Neural progenitor cell (in vitro differentiated cells): ENCODE measurements around the gene TMEM37. TPM values are rescaled to one million over a fixed set of nuclear protein-coding genes. Genes with fewer than 3 reads are reported as not detected.

Experiments
- DNase-seq: peaks from one replicate; pipeline ENCODE4 v3.0.0-alpha.2; 2016; ENCODE audit warnings: low spot score
- H2AFZ ChIP-seq: fragments of 200-600 bp; sonication (generic); replicated peaks from 2 replicates; pipeline ENCODE4 v1.6.1; 2016; ENCODE audit warnings: antibody characterized with exemption
- H3F3A ChIP-seq: fragments of 200-600 bp; sonication (generic); 2 replicates; pipeline ENCODE4 v1.6.1; 2016; ENCODE audit warnings: antibody characterized with exemption, low read depth
- H3K27ac ChIP-seq: fragments of 200-600 bp; sonication (generic); 2 replicates; pipeline ENCODE4 v1.5.1; 2016; ENCODE audit warnings: mild to moderate bottlenecking
- H3K27me3 ChIP-seq: fragments of 200-600 bp; sonication (generic); 2 replicates; pipeline ENCODE4 v1.6.1; 2016; ENCODE audit warnings: mild to moderate bottlenecking, moderate library complexity
- H3K36me3 ChIP-seq: fragments of 200-600 bp; sonication (generic); 2 replicates; pipeline ENCODE4 v1.5.1; 2016
- H3K4me1 ChIP-seq: fragments of 200-600 bp; sonication (generic); 2 replicates; pipeline ENCODE4 v1.6.1; 2016; ENCODE audit warnings: mixed run types
- H3K4me2 ChIP-seq: fragments of 200-600 bp; sonication (generic); 2 replicates; pipeline ENCODE4 v1.6.1; 2016
- H3K4me3 ChIP-seq: fragments of 200-600 bp; sonication (generic); 2 replicates; pipeline ENCODE4 v1.5.1; 2016
- H3K79me2 ChIP-seq: fragments of 200-600 bp; sonication (generic); 2 replicates; pipeline ENCODE4 v1.6.1; 2016; ENCODE audit warnings: low read depth
- H3K9ac ChIP-seq: fragments of 200-600 bp; sonication (generic); 2 replicates; pipeline ENCODE4 v1.6.1; 2016
- H3K9me3 ChIP-seq: fragments of 200-600 bp; sonication (generic); 2 replicates; pipeline ENCODE4 v1.5.1; 2016; ENCODE audit warnings: low read depth
- H4K20me1 ChIP-seq: fragments of 200-600 bp; sonication (generic); 2 replicates; pipeline ENCODE4 v1.6.1; 2016; ENCODE audit warnings: low read depth
- H3K27ac Mint-ChIP-seq: 3 replicates; pipeline ENCODE4 v1.8.0; 2021; ENCODE audit warnings: mixed read lengths
- H3K27me3 Mint-ChIP-seq: 2 replicates; pipeline ENCODE4 v1.8.0; 2022; ENCODE audit warnings: low read depth, mild to moderate bottlenecking, inconsistent platforms, moderate library complexity, mixed read lengths; ENCODE audit not compliant: insufficient read depth
- H3K36me3 Mint-ChIP-seq: 3 replicates; pipeline ENCODE4 v1.8.0; 2021; ENCODE audit warnings: mixed read lengths
- H3K4me1 Mint-ChIP-seq: 3 replicates; pipeline ENCODE4 v1.8.0; 2021; ENCODE audit warnings: mixed read lengths
- H3K4me3 Mint-ChIP-seq: 3 replicates; pipeline ENCODE4 v1.8.0; 2021; ENCODE audit warnings: mild to moderate bottlenecking, moderate library complexity, mixed read lengths
- H3K9me3 Mint-ChIP-seq: 3 replicates; pipeline ENCODE4 v1.8.0; 2020; ENCODE audit warnings: mixed read lengths
- CTCF ChIP-seq: fragments of 200-600 bp; sonication (generic); IDR thresholded peaks from 2 replicates; pipeline ENCODE4 v1.5.1; 2017; ENCODE audit warnings: antibody characterized with exemption, mild to moderate bottlenecking
- EZH2 ChIP-seq: fragments of 200-600 bp; sonication (generic); IDR thresholded peaks from 2 replicates; pipeline ENCODE4 v1.6.1; 2017; ENCODE audit warnings: antibody characterized with exemption, mild to moderate bottlenecking, moderate library complexity
- EZH2phosphoT487 ChIP-seq: fragments of 200-600 bp; sonication (generic); IDR thresholded peaks from 2 replicates; pipeline ENCODE4 v1.6.1; 2017; ENCODE audit warnings: antibody characterized with exemption
- total RNA-seq: library from RNA; depleted of rRNA; stranded (reverse); fragments of >200 nt; gene quantifications from 2 replicates; pipeline ENCODE4 v1.2.3, GENCODE V29; 2015; ENCODE audit warnings: low replicate concordance

TMEM37 gene
- total RNA-seq, 1 donor from 2014 or later, result 1.0 TPM

- Mint-ChIP-seq H3K27me3 (peaks cover 9% of the 10 kb centered on the region), H3K9me3 (no peaks in the 10 kb centered on the region), H3K27ac (peak overlapping the region; percentile 24), H3K4me1 (peaks cover 23% of the 10 kb centered on the region), H3K4me3 (no peak overlapping the region), H3K36me3 (no peaks in the 10 kb centered on the region)
- Histone ChIP-seq H4K20me1 (no peaks in the 10 kb centered on the region), H3K79me2 (no peaks in the 10 kb centered on the region), H3K27me3 (no peaks in the 10 kb centered on the region), H3K27ac (no peak overlapping the region), H3F3A (no peaks in the 10 kb centered on the region), H3K9ac (no peak overlapping the region), H2AFZ (peak overlapping the region; percentile 64), H3K4me2 (peak overlapping the region; percentile 45), H3K36me3 (no peaks in the 10 kb centered on the region), H3K4me3 (no peak overlapping the region), H3K4me1 (peaks cover 12% of the 10 kb centered on the region), H3K9me3 (no peaks in the 10 kb centered on the region)
- peak; percentile 83 for DNase-seq
- peak; percentile 26 for TF ChIP-seq EZH2
- peak; percentile 99 for TF ChIP-seq CTCF
- no peak for TF ChIP-seq EZH2phosphoT487
Observed at GRCh38 chr2:119476301-119477112, 44.9 kb downstream of the TMEM37 start.

- Histone ChIP-seq H2AFZ (no peak overlapping the region), H4K20me1 (no peaks in the 10 kb centered on the region), H3K4me3 (no peak overlapping the region), H3K4me2 (no peak overlapping the region), H3K79me2 (no peaks in the 10 kb centered on the region), H3K27me3 (no peaks in the 10 kb centered on the region), H3K27ac (no peak overlapping the region), H3K9me3 (no peaks in the 10 kb centered on the region), H3K9ac (no peak overlapping the region), H3F3A (no peaks in the 10 kb centered on the region), H3K36me3 (no peaks in the 10 kb centered on the region), H3K4me1 (peaks cover 12% of the 10 kb centered on the region)
- Mint-ChIP-seq H3K27me3 (peaks cover 8% of the 10 kb centered on the region), H3K9me3 (no peaks in the 10 kb centered on the region), H3K36me3 (no peaks in the 10 kb centered on the region), H3K4me3 (peak overlapping the region; percentile 46), H3K27ac (no peak overlapping the region), H3K4me1 (peaks cover 26% of the 10 kb centered on the region)
- no peak for DNase-seq
- TF ChIP-seq EZH2, result no peak
- no peak for TF ChIP-seq EZH2phosphoT487
- TF ChIP-seq CTCF, result no peak
Observed at GRCh38 chr2:119477113-119477505, 45.5 kb downstream of the TMEM37 start.

DNA sequence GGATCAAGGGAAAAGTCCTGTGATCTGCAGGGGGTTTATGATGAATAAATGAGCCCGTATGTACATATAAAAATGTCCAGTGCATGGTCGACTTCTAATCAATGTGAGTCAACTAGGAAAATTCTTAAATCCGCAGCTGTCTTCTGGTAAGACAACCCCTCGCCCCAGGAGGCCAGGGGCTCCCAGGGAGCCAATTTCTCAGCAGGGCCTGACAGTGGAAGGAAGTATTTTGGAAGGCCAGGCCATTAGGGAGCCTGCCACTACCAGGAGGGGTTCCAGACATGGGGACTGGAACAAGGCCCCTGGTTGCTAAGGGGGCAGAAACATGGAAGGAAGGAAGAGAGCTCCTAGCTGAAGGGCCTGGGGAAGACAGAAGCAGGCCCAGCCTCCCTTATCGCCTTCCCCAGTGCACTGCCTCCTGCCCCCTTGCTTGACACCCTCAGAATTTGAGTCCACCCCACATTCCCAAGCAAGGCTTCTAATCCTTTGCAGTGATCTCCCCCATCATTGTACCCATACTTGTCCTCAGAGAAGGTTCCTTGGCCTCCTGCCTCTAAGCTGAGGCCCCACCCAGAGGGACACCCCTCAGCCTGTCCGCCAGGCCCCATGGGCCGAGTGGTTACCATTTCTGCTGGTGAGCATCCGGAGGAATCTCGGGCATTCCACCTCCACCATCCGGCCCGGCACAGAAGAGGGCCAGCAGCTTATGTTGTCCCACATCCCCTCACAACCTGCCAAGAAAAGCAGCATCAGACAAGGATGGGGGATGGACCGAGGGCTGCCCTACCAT, 46.7 kb downstream of the TMEM37 start:
- Histone ChIP-seq H3K9me3 (no peaks in the 10 kb centered on the region), H3K4me3 (no peak overlapping the region)
- no peak for DNase-seq

More for the DNA sequence above, 46.7 kb downstream of the TMEM37 start:
- TF ChIP-seq CTCF, result no peak
- H4K20me1 ChIP-seq, result no peaks in the 10 kb centered on the region
- H3K9ac ChIP-seq, result no peak overlapping the region
- H3F3A ChIP-seq, result no peaks in the 10 kb centered on the region
- H3K79me2 ChIP-seq, result no peaks in the 10 kb centered on the region
- Mint-ChIP-seq H3K36me3 (no peaks in the 10 kb centered on the region), H3K9me3 (no peaks in the 10 kb centered on the region), H3K27me3 (peaks cover 8% of the 10 kb centered on the region), H3K4me1 (peaks cover 35% of the 10 kb centered on the region), H3K4me3 (no peak overlapping the region), H3K27ac (peak overlapping the region; percentile 91)
- H3K4me1 ChIP-seq, result peaks cover 15% of the 10 kb centered on the region
- no peaks in the 10 kb centered on the region for H3K27me3 ChIP-seq
- no peak overlapping the region for H3K4me2 ChIP-seq
- no peak overlapping the region for H2AFZ ChIP-seq
- no peak overlapping the region for H3K27ac ChIP-seq
- H3K36me3 ChIP-seq, result no peaks in the 10 kb centered on the region
